DOHH2 (cell line): ENCODE data around the gene LSAMP.

Experiments used
- H3F3A ChIP-seq: fragments of 200-600 bp; sonication (generic), shearing (Covaris generic); 2 replicates; pipeline ENCODE4 v1.6.0; 2016; ENCODE audit warnings: antibody characterized with exemption, mild to moderate bottlenecking; ENCODE audit not compliant: control insufficient read depth, insufficient read depth
- H3K27ac ChIP-seq: fragments of 200-600 bp; sonication (generic); 2 replicates; pipeline ENCODE4 v1.5.1; 2014; ENCODE audit warnings: low read depth, mild to moderate bottlenecking, low read length, moderate library complexity
- H3K27me3 ChIP-seq: fragments of 200-600 bp; sonication (generic); 2 replicates; pipeline ENCODE4 v1.6.1; 2014; ENCODE audit warnings: mild to moderate bottlenecking, low read length, mixed read lengths; ENCODE audit not compliant: control insufficient read depth
- H3K36me3 ChIP-seq: fragments of 200-600 bp; sonication (generic); 2 replicates; pipeline ENCODE4 v1.6.1; 2014; ENCODE audit warnings: mild to moderate bottlenecking, low read length, moderate library complexity, mixed read lengths; ENCODE audit not compliant: control insufficient read depth
- H3K4me1 ChIP-seq: fragments of 200-600 bp; sonication (generic); 2 replicates; pipeline ENCODE4 v1.6.1; 2014; ENCODE audit warnings: mild to moderate bottlenecking, low read length, mixed read lengths; ENCODE audit not compliant: control insufficient read depth
- H3K4me2 ChIP-seq: fragments of 200-600 bp; sonication (generic); 2 replicates; pipeline ENCODE4 v1.6.0; 2014; ENCODE audit warnings: mild to moderate bottlenecking, low read length, moderate library complexity
- H3K4me3 ChIP-seq: fragments of 200-600 bp; sonication (generic); 2 replicates; pipeline ENCODE4 v1.5.1; 2014; ENCODE audit warnings: mild to moderate bottlenecking, low read length, mixed read lengths
- H3K79me2 ChIP-seq: fragments of 200-600 bp; sonication (generic); 2 replicates; pipeline ENCODE4 v1.6.1; 2014; ENCODE audit warnings: mild to moderate bottlenecking, low read length, mixed read lengths; ENCODE audit not compliant: control insufficient read depth
- H3K9me2 ChIP-seq: fragments of 200-600 bp; sonication (generic); replicated peaks from 2 replicates; pipeline ENCODE4 v1.6.1; 2014; ENCODE audit warnings: mild to moderate bottlenecking, low read length, mixed read lengths; ENCODE audit not compliant: control insufficient read depth
- H3K9me3 ChIP-seq: fragments of 200-600 bp; sonication (generic); 2 replicates; pipeline ENCODE4 v1.6.1; 2014; ENCODE audit warnings: antibody characterized with exemption, low read length, mixed read lengths; ENCODE audit not compliant: control insufficient read depth, insufficient read depth
- H4K20me1 ChIP-seq: fragments of 200-600 bp; sonication (generic); 2 replicates; pipeline ENCODE4 v1.6.0; 2014; ENCODE audit warnings: low read depth, mild to moderate bottlenecking, antibody characterized with exemption, low read length, moderate library complexity; ENCODE audit not compliant: control insufficient read depth, insufficient read depth
- EZH2phosphoT487 ChIP-seq: fragments of 200-600 bp; sonication (generic); IDR thresholded peaks from 2 replicates; pipeline ENCODE4 v1.6.1; 2017; ENCODE audit warnings: borderline replicate concordance, mild to moderate bottlenecking, antibody characterized with exemption, low read length, moderate library complexity, mixed read lengths
- TF ChIP-seq, protein P1 (sequence below): fragments of 200-600 bp; sonication (generic); IDR thresholded peaks from one replicate; pipeline ENCODE4 v1.5.1; 2014; ENCODE audit warnings: antibody characterized with exemption, mild to moderate bottlenecking, low read depth, low read length; ENCODE audit not compliant: poor library complexity, severe bottlenecking

Gene LSAMP

DNA sequence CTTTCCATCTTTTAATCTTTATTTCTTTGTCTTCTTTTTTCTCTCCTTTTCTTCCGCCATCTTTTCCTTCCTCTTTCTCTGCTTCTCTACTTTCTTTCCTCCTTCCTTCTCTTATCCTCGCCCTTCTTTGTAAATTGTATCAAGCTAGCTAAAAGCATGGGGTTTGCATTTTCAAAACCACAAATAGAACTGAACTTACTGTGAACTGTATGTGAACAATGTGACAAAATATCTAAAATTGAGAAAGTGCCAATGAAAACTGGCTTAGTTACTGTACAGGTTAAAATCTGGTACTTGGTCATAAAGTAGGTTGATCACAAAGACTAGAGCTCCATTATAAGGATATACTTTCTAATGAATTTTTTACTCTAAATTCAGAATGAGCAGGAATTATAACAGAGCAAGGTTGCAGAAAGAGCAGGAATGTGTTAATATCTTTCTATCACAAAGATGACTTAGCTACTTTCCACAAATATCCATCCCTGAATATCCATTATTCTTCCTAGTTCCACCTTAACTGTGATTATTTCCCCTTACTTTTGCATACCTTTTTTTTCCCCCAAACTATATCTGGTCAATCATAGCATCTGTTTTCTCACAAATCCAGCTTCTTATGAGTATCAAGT lies 122.4 kb downstream of the LSAMP start:
- H3K27me3 ChIP-seq = no peaks in the 10 kb centered on the region
- H3K9me3 ChIP-seq = no peaks in the 10 kb centered on the region
- H3K4me2 ChIP-seq = no peak overlapping the region
- H3K36me3 ChIP-seq = no peaks in the 10 kb centered on the region
- H3F3A ChIP-seq = no peaks in the 10 kb centered on the region
- H3K9me2 ChIP-seq = no peaks in the 10 kb centered on the region
- H3K79me2 ChIP-seq = no peaks in the 10 kb centered on the region
- H3K4me1 ChIP-seq = no peaks in the 10 kb centered on the region
- H4K20me1 ChIP-seq = no peaks in the 10 kb centered on the region
- TF ChIP-seq, protein P1, sequence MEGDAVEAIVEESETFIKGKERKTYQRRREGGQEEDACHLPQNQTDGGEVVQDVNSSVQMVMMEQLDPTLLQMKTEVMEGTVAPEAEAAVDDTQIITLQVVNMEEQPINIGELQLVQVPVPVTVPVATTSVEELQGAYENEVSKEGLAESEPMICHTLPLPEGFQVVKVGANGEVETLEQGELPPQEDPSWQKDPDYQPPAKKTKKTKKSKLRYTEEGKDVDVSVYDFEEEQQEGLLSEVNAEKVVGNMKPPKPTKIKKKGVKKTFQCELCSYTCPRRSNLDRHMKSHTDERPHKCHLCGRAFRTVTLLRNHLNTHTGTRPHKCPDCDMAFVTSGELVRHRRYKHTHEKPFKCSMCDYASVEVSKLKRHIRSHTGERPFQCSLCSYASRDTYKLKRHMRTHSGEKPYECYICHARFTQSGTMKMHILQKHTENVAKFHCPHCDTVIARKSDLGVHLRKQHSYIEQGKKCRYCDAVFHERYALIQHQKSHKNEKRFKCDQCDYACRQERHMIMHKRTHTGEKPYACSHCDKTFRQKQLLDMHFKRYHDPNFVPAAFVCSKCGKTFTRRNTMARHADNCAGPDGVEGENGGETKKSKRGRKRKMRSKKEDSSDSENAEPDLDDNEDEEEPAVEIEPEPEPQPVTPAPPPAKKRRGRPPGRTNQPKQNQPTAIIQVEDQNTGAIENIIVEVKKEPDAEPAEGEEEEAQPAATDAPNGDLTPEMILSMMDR = no peak
- no peak for TF ChIP-seq EZH2phosphoT487
- H3K27ac ChIP-seq = no peak overlapping the region
- no peak overlapping the region for H3K4me3 ChIP-seq

DNA sequence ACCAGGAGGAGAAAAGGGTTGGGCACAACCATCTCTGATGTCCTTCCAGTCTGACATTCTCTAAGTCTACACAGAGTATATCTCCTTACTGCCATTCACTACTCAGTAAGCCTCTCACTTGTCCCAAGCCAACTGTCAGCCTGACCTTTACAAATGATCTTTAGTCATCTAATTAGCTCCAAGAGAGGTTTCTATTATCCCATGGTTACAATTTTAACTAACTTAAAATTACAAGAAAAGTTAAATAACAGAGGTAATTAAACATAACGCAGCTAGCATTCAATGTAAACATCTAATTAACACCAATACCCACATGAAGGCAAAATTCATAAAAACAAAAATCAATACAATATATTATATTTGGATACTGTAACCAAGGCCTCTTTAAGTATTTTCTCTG lies 126.9 kb downstream of the LSAMP start:
- no peaks in the 10 kb centered on the region for H3K27me3 ChIP-seq
- no peaks in the 10 kb centered on the region for H4K20me1 ChIP-seq
- no peaks in the 10 kb centered on the region for H3F3A ChIP-seq
- no peaks in the 10 kb centered on the region for H3K36me3 ChIP-seq
- no peaks in the 10 kb centered on the region for H3K79me2 ChIP-seq
- no peaks in the 10 kb centered on the region for H3K4me1 ChIP-seq
- no peak overlapping the region for H3K27ac ChIP-seq
- no peak overlapping the region for H3K4me2 ChIP-seq
- no peaks in the 10 kb centered on the region for H3K9me3 ChIP-seq
- TF ChIP-seq EZH2phosphoT487 = no peak
- TF ChIP-seq, protein P1 = no peak
- no peaks in the 10 kb centered on the region for H3K9me2 ChIP-seq
- H3K4me3 ChIP-seq = no peak overlapping the region

DNA sequence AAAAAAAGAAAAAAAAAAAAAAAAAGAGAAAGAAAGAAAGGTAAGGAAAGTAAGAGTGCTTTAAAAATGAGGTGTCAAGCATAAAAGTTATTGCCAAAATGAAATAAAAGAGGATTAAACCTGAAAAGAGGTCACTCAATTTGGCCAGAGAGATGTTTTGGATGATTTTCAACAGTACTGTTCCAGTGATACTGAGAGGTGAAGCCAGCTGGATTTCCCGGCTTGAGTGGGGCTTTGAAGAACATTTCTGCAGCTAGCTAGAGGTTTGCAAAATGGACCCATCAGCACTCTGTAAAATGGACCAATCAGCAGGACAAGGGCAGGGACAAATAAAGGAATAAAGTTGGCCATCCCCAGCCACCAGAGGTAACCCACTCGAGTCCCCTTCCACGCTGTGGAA lies 128.5 kb downstream of the LSAMP start:
- Histone ChIP-seq H3K9me3 (no peaks in the 10 kb centered on the region), H3K9me2 (no peaks in the 10 kb centered on the region), H3K27me3 (no peaks in the 10 kb centered on the region), H3K4me3 (no peak overlapping the region), H3K27ac (no peak overlapping the region), H4K20me1 (no peaks in the 10 kb centered on the region), H3K4me2 (no peak overlapping the region), H3K79me2 (no peaks in the 10 kb centered on the region), H3F3A (no peaks in the 10 kb centered on the region), H3K36me3 (no peaks in the 10 kb centered on the region), H3K4me1 (no peaks in the 10 kb centered on the region)
- TF ChIP-seq, protein P1 = no peak
- no peak for TF ChIP-seq EZH2phosphoT487
